Endothelial cell of coronary artery (primary cell): Measurements from ENCODE around the gene GYG2. TPM values are rescaled to one million over a fixed set of nuclear protein-coding genes. Genes with fewer than 3 reads are reported as not detected.

ENCODE experiments used
- total RNA-seq: library from RNA; depleted of rRNA; stranded (reverse); fragments of >200 nt; gene quantifications from 2 replicates; pipeline ENCODE4 v1.2.3, GENCODE V29; 2014

GYG2 gene
- total RNA-seq = under 0.01 and 0.09 TPM in 2 replicates

DNA sequence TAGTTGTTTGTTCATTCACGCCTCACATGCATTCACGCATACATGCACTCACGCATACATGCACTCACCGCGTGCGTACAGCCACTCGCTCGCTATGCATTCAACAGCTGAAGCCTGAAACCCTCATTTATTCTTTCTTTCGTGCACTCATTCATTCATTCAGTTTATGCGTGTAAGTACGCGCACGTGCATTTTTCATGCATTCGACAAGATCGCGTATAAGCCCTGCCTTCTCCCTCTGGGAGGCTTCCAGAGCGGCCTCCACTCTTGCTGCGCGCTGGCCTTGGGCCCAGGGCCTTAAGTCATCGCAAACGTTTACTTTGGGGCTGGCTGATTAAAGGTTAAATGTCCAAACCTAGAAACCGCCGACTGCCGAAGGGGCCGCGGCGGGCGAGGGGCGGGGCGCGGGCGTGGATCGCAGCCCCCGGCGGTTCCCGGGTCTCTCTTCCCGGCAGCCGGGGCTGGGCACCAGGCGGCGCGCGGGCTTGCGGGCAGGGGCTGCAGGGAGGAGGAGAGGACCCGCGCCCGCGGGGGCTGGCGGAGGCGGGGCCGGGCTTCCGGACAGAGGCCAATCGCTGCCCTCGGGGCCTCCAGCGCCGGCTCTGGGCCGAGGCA, at the start of gene GYG2:
Gene GYG2 (plus strand): TSS at position 587 of the 615 bp plus-strand sequence. CDS start 1,259 bp downstream, outside the sequence.

GRCh38 chrX:2928583-2929434, 100.1 kb downstream of the GYG2 start, which contains the start of gene ARSD:
ARSD (minus strand) TSS chrX:2929339; CDS start chrX:2929275, 64 bp downstream.

Other genes starting within 250 kb of the GYG2 start
- 139 and 210 TPM in 2 replicates for gene CD99, start 137.6 kb upstream of the GYG2 start, total RNA-seq
- gene XG, start 76.9 kb upstream of the GYG2 start, total RNA-seq = 0.09 and 0.18 TPM in 2 replicates
- 19.7 and 23.6 TPM in 2 replicates for gene ARSD, start 100.4 kb downstream of the GYG2 start, total RNA-seq
- gene ARSH, start 177.6 kb downstream of the GYG2 start, total RNA-seq = not detected in 2 replicates
- not detected in 2 replicates for gene ARSF, start 212.5 kb downstream of the GYG2 start, total RNA-seq